HCT116 (cell line): ENCODE data around the gene INPP5B. TPM values are rescaled to one million over a fixed set of nuclear protein-coding genes. Genes with fewer than 3 reads are reported as not detected.
A peak's percentile ranks its signal among the peaks of the same experiment; 100 is the strongest.

ENCODE experiments used
- ATAC-seq: fragments of 200-7000 bp; cut with Tn5 transposase; 2 replicates; pipeline ENCODE4 v1.9.1; 2020; ENCODE audit warnings: mild to moderate bottlenecking, moderate library complexity
- BruUV-seq: library from RNA; stranded (reverse); fragments of 400-500 nt; replicated peaks from 2 replicates; lab custom pipeline; 2021; lab: Mats Ljungman, UMichigan
- CTCF ChIA-PET: fragments of 300-600 bp; sonication (Branson Sonifier 250); formaldehyde crosslinking; loops from one replicate; lab custom pipeline; 2021; ENCODE audit warnings: antibody characterized with exemption; lab: Charles Lee
- POLR2A ChIA-PET: fragments of 300-600, 350-600 bp; sonication (Branson Sonifier 250); formaldehyde crosslinking; loops from one replicate; lab custom pipeline; 2021; ENCODE audit warnings: antibody characterized with exemption; lab: Charles Lee
- RAD21 ChIA-PET, 2 experiments: fragments of 300-600 bp; sonication (Branson Sonifier 250); formaldehyde crosslinking; loops; one replicate each; lab custom pipeline; 2023; ENCODE audit warnings: low total read pairs in 2 of 2; ENCODE audit not compliant: uncharacterized antibody in 2 of 2, unreplicated experiment in 2 of 2, low non-redundant PET in 1 of 2; lab: Charles Lee
- DNase-seq: peaks from one replicate; pipeline ENCODE4 v3.0.0-alpha.2; 2010; ENCODE audit warnings: low read depth, low spot score
- H2AFZ ChIP-seq: fragments of 200-600 bp; shearing (Covaris generic), sonication (generic); 2 replicates; pipeline ENCODE4 v1.6.1; 2017; ENCODE audit warnings: low read depth, mixed run types, mixed read lengths, antibody characterized with exemption, low read length; ENCODE audit not compliant: poor library complexity, severe bottlenecking
- H3K27ac ChIP-seq: 2 replicates; pipeline ENCODE4 v1.5.1; 2012; ENCODE audit warnings: low read depth, low read length
- H3K27me3 ChIP-seq: fragments of 200-600 bp; sonication (generic); 2 replicates; pipeline ENCODE4 v1.6.1; 2016; ENCODE audit warnings: mixed run types, low read length, mixed read lengths; ENCODE audit not compliant: insufficient read depth
- H3K36me3 ChIP-seq, 2 experiments: fragments of 200-500 bp in 1 of 2; fragments of 200-600 bp in 1 of 2; sonication (Bioruptor generic) in 1 of 2; sonication (generic) in 1 of 2; 2 replicates each; pipeline versions ENCODE4 v1.5.1 to v1.6.1; 2014 to 2016; ENCODE audit warnings: low read length in 2 of 2, inconsistent platforms in 1 of 2, mixed read lengths in 1 of 2, mixed run types in 1 of 2; ENCODE audit not compliant: insufficient read depth in 2 of 2, control insufficient read depth in 1 of 2
- H3K4me1 ChIP-seq, 2 experiments: fragments of 200-600 bp in 1 of 2; sonication (generic) in 1 of 2; 2 replicates each; pipeline versions ENCODE4 v1.5.1 to v1.6.1; 2012 to 2017; ENCODE audit warnings: low read length in 2 of 2, inconsistent platforms in 1 of 2, mild to moderate bottlenecking in 1 of 2, mixed read lengths in 1 of 2, mixed run types in 1 of 2, moderate library complexity in 1 of 2; ENCODE audit not compliant: insufficient read depth in 2 of 2, control insufficient read depth in 1 of 2
- H3K4me2 ChIP-seq: fragments of 200-600 bp; sonication (generic); 2 replicates; pipeline ENCODE4 v1.6.1; 2017; ENCODE audit warnings: mixed run types, low read length, mixed read lengths
- H3K4me3 ChIP-seq, 2 experiments: fragments of 200-600 bp in 1 of 2; sonication (generic) in 1 of 2; replicated peaks in 1 of 2; 2 replicates each; pipeline ENCODE4 v1.5.1; 2011 to 2016; ENCODE audit warnings: low read length in 2 of 2, control low read depth in 1 of 2, low read depth in 1 of 2, mild to moderate bottlenecking in 1 of 2, mixed read lengths in 1 of 2, mixed run types in 1 of 2
- H3K79me2 ChIP-seq: fragments of 200-600 bp; sonication (generic); 2 replicates; pipeline ENCODE4 v1.6.1; 2017; ENCODE audit warnings: mild to moderate bottlenecking, mixed run types, low read length, moderate library complexity, mixed read lengths; ENCODE audit not compliant: insufficient read depth
- H3K9ac ChIP-seq: fragments of 200-600 bp; sonication (generic); 2 replicates; pipeline ENCODE4 v1.6.1; 2016; ENCODE audit warnings: low read length, mixed read lengths
- H3K9me2 ChIP-seq: fragments of 200-600 bp; sonication (generic), shearing (Covaris generic); 2 replicates; pipeline ENCODE4 v1.6.1; 2017; ENCODE audit warnings: mixed run types, mild to moderate bottlenecking, moderate library complexity; ENCODE audit not compliant: insufficient read depth
- H3K9me3 ChIP-seq, 2 experiments: fragments of 200-500 bp in 1 of 2; fragments of 200-600 bp in 1 of 2; sonication (Bioruptor generic) in 1 of 2; sonication (generic) in 1 of 2; 2 replicates each; pipeline ENCODE4 v1.6.1; 2014 to 2017; ENCODE audit warnings: low read length in 2 of 2, mixed read lengths in 2 of 2, inconsistent platforms in 1 of 2, low read depth in 1 of 2, mild to moderate bottlenecking in 1 of 2, mixed run types in 1 of 2, moderate library complexity in 1 of 2; ENCODE audit not compliant: control insufficient read depth in 1 of 2, insufficient read depth in 1 of 2
- H4K20me1 ChIP-seq: fragments of 200-600 bp; sonication (generic), shearing (Covaris generic); 2 replicates; pipeline ENCODE4 v1.6.1; 2017; ENCODE audit warnings: mixed run types, mild to moderate bottlenecking, moderate library complexity; ENCODE audit not compliant: insufficient read depth
- CBX3 ChIP-seq: IDR thresholded peaks from 2 replicates; pipeline ENCODE4 v1.6.1; 2012; ENCODE audit warnings: low read depth
- CEBPB ChIP-seq: IDR thresholded peaks from 2 replicates; pipeline ENCODE4 v1.6.1; 2012; ENCODE audit warnings: low read depth
- EGR1 ChIP-seq: IDR thresholded peaks from 2 replicates; pipeline ENCODE4 v1.6.1; 2012; ENCODE audit warnings: low read depth
- EZH2 ChIP-seq: fragments of 200-600 bp; sonication (generic); IDR thresholded peaks from 2 replicates; pipeline ENCODE4 v1.6.1; 2017; ENCODE audit warnings: antibody characterized with exemption, mixed run types
- EZH2phosphoT487 ChIP-seq: fragments of 200-600 bp; IDR thresholded peaks from 2 replicates; pipeline ENCODE4 v1.6.1; 2018; ENCODE audit warnings: antibody characterized with exemption, borderline replicate concordance
- FOSL1 ChIP-seq: IDR thresholded peaks from 2 replicates; pipeline ENCODE4 v1.6.1; 2012; ENCODE audit warnings: low read depth
- JUND ChIP-seq: IDR thresholded peaks from 2 replicates; pipeline ENCODE4 v1.6.1; 2012
- POLR2A ChIP-seq: IDR thresholded peaks from 2 replicates; pipeline ENCODE4 v1.7.0; 2011; ENCODE audit warnings: borderline replicate concordance; ENCODE audit not compliant: insufficient read depth, insufficient read length; ENCODE audit errors: extremely low read depth
- RAD21 ChIP-seq: IDR thresholded peaks from 2 replicates; pipeline ENCODE4 v1.6.1; 2012; ENCODE audit warnings: low read depth, mild to moderate bottlenecking
- SIN3A ChIP-seq: IDR thresholded peaks from 2 replicates; pipeline ENCODE4 v1.6.1; 2012; ENCODE audit warnings: low read depth
- SP1 ChIP-seq: IDR thresholded peaks from 2 replicates; pipeline ENCODE4 v1.6.1; 2012; ENCODE audit warnings: low read depth
- SRF ChIP-seq: IDR thresholded peaks from 2 replicates; pipeline ENCODE4 v1.6.1; 2012; ENCODE audit warnings: low read depth
- ZFX ChIP-seq: fragments of 450-650 bp; IDR thresholded peaks from 2 replicates; pipeline ENCODE4 v1.6.1; 2017
- ZNF274 ChIP-seq: fragments of 200-500 bp; sonication (Bioruptor generic); IDR thresholded peaks from 2 replicates; pipeline ENCODE4 v1.6.1; 2014; ENCODE audit warnings: mild to moderate bottlenecking, low read depth, low read length, inconsistent platforms
- intact Hi-C: fragments of 100-400 bp; cut with micrococcal nuclease; formaldehyde crosslinking; loops from 2 replicates; pipeline ENCODE4 v1.10.0; 2022
- total RNA-seq: library from RNA; stranded (reverse); gene quantifications from one replicate; pipeline ENCODE4 v1.2.1, GENCODE V29; 2021; ENCODE audit not compliant: unreplicated experiment
- TF ChIP-seq, protein P1 (sequence below): IDR thresholded peaks from 2 replicates; pipeline ENCODE4 v1.6.1; 2011; ENCODE audit warnings: mild to moderate bottlenecking, low read length, moderate library complexity; ENCODE audit not compliant: insufficient replicate concordance; ENCODE audit errors: extremely low read depth
- TF ChIP-seq, protein P2 (sequence below): IDR thresholded peaks from 2 replicates; pipeline ENCODE4 v1.6.1; 2012
- TF ChIP-seq, protein P3 (sequence below): IDR thresholded peaks from 2 replicates; pipeline ENCODE4 v1.6.1; 2012

The INPP5B gene
- total RNA-seq, 1 experiment from 2014 or later, result 20.8 TPM

DNA sequence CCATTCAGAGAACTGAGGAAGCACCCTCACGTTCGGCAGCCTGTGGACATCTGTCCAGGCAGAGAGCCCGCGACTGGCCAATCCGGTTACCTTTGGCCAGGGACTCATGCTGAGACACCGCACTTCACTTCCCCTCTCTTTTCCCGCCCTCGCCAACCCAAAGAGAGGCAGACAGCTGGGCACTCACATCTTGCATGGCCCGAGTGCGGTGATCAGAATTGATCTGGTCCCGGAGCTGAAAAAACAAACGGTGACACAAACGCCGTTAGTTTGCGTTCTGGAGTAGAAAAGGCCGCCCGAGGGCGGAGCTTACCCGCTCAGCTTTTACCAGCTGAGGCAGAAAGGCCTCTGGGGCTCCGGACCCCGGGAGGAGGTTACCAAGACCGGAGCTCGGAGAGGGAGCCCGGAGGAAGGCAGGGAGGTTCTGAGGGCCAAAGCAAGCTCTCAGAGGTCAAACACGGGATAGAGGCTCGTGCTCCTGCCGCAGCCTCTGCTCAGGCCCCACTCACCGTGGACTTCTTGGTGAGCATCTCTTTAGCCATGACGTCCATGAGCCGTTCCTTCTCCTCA is 42.6 kb upstream of the INPP5B start:
- H4K20me1 ChIP-seq, result peaks cover 5% of the 10 kb centered on the region; the same call in 1 of the 2 replicates
- peak; percentile 51; the same call in 1 of the 2 replicates for TF ChIP-seq ZFX
- TF ChIP-seq FOSL1, result no peak
- H3K9ac ChIP-seq, result peak overlapping the region; percentile 90
- no peak overlapping the region for H2AFZ ChIP-seq
- ChIA-PET POLR2A (interaction anchor here (1.4 kb wide), 1 partner anchor 181 kb away, joined by 3 read pairs; the partner anchor contains the start of genes C1orf122 and YRDC), CTCF (no interaction called here), RAD21 (no interaction called here)
- H3K79me2 ChIP-seq, result peaks cover 33% of the 10 kb centered on the region
- H3K27ac ChIP-seq, result peak overlapping the region; percentile 66
- H3K9me2 ChIP-seq, result no peaks in the 10 kb centered on the region
- H3K9me3 ChIP-seq, result no peaks in the 10 kb centered on the region
- H3K4me3 ChIP-seq, result peak overlapping the region; percentile 87 to 98
- peak; percentile 52 for ATAC-seq
- peaks cover 5 to 13% of the 10 kb centered on the region in 2 experiments; a peak in 3 of 4 replicates for H3K4me1 ChIP-seq
- TSS peak; percentile 69 for BruUV-seq
- no peaks in the 10 kb centered on the region for H3K27me3 ChIP-seq
- peaks cover 17 to 36% of the 10 kb centered on the region in 2 experiments for H3K36me3 ChIP-seq
- no peak for DNase-seq
- peak overlapping the region; percentile 69 for H3K4me2 ChIP-seq
- intact Hi-C loops, result no loop called here

DNA sequence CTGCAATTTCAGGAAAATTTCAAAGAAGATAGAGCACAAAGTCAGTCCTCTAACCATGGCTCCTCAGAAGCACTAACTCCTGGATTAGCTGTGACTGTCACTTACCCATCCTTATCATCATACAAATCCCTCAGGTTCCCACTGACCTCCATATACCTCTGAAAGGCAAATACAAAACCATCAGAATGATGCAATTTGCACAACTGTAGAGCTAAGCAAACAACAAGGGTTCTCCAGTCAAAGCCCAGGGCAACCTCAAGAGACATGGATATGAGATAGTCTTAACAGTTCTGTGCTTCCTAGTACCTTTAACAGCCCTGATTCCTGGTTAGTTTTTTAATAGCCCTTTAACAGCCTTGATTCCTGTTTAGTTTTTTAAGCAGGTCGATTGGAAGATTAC is 40.8 kb upstream of the INPP5B start:
- ChIA-PET POLR2A (no interaction called here), CTCF (no interaction called here), RAD21 (no interaction called here)
- no peak for ATAC-seq
- no peaks in the 10 kb centered on the region for H3K9me3 ChIP-seq
- no peak overlapping the region for H3K27ac ChIP-seq
- no peaks in the 10 kb centered on the region for H3K27me3 ChIP-seq
- no peak overlapping the region for H3K9ac ChIP-seq
- no peaks in the 10 kb centered on the region for H3K9me2 ChIP-seq
- no peak overlapping the region for H2AFZ ChIP-seq
- H4K20me1 ChIP-seq, result peaks cover 5% of the 10 kb centered on the region; the same call in 1 of the 2 replicates
- intact Hi-C loops, result no loop called here
- DNase-seq, result no peak
- peaks cover 24 to 42% of the 10 kb centered on the region in 2 experiments for H3K36me3 ChIP-seq
- no peak for TF ChIP-seq CEBPB
- no peak for TF ChIP-seq ZFX
- no peak for TF ChIP-seq RAD21
- TF ChIP-seq, protein P1, sequence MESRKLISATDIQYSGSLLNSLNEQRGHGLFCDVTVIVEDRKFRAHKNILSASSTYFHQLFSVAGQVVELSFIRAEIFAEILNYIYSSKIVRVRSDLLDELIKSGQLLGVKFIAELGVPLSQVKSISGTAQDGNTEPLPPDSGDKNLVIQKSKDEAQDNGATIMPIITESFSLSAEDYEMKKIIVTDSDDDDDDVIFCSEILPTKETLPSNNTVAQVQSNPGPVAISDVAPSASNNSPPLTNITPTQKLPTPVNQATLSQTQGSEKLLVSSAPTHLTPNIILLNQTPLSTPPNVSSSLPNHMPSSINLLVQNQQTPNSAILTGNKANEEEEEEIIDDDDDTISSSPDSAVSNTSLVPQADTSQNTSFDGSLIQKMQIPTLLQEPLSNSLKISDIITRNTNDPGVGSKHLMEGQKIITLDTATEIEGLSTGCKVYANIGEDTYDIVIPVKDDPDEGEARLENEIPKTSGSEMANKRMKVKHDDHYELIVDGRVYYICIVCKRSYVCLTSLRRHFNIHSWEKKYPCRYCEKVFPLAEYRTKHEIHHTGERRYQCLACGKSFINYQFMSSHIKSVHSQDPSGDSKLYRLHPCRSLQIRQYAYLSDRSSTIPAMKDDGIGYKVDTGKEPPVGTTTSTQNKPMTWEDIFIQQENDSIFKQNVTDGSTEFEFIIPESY, result no peak
- no peak for TF ChIP-seq EGR1
- TF ChIP-seq SP1, result no peak
- no peak for TF ChIP-seq CBX3
- no peak for TF ChIP-seq ZNF274
- TF ChIP-seq SIN3A, result no peak
- TF ChIP-seq, protein P2, sequence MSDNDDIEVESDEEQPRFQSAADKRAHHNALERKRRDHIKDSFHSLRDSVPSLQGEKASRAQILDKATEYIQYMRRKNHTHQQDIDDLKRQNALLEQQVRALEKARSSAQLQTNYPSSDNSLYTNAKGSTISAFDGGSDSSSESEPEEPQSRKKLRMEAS, result no peak
- TF ChIP-seq, protein P3, sequence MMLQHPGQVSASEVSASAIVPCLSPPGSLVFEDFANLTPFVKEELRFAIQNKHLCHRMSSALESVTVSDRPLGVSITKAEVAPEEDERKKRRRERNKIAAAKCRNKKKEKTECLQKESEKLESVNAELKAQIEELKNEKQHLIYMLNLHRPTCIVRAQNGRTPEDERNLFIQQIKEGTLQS, result no peak
- TF ChIP-seq POLR2A, result no peak
- TF ChIP-seq JUND, result no peak
- no peak for TF ChIP-seq SRF
- TF ChIP-seq FOSL1, result no peak
- no peak for TF ChIP-seq EZH2
- TF ChIP-seq EZH2phosphoT487, result no peak
- peaks cover 33% of the 10 kb centered on the region for H3K79me2 ChIP-seq
- peaks cover 5 to 13% of the 10 kb centered on the region in 2 experiments; a peak in 3 of 4 replicates for H3K4me1 ChIP-seq
- no peak overlapping the region for H3K4me3 ChIP-seq
- H3K4me2 ChIP-seq, result no peak overlapping the region
- no TSS peak for BruUV-seq
